ENCODE measurements around the gene CLDN2.

Gene CLDN2

DNA sequence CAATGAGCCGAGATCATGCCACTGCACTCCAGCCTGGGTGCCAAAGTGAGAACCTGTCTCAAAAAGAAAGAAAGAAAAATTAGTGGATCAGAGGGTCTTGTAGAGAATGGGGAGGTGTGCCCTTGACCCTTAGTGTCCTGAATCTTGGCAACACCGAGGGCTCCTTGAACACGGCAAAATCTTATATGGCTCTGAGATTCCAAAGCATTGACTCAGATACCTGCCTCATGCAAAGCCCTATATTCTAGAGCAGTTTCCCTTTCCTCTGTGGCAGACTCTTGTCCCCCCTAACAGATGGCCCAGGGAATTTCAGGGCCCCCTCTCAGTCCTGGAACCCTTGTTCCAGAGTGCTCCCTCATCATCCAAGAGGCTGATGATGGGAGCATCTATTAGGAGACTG lies 6.8 kb downstream of the CLDN2 start:
- no peak for DNase-seq

DNA sequence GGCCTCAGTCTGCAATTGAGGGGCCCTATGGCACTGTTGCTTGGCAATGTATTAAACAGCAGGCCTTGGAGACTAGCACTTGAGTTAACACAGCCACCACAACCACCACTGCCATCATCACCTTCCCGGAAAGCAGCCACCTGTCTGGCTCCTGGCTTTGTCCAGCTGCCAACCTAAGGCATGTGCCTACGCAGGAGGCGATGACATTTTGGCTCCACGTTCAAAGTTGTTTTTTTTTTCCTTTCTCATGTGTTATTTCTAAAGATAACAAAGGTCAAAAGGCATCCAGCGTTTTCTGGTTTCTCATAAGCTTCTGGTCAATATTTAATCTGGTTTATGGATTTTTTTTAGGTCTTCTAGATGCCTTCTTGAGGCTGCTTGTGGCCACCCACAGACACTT lies 7.5 kb downstream of the CLDN2 start:
- DNase-seq, result no peak

DNA sequence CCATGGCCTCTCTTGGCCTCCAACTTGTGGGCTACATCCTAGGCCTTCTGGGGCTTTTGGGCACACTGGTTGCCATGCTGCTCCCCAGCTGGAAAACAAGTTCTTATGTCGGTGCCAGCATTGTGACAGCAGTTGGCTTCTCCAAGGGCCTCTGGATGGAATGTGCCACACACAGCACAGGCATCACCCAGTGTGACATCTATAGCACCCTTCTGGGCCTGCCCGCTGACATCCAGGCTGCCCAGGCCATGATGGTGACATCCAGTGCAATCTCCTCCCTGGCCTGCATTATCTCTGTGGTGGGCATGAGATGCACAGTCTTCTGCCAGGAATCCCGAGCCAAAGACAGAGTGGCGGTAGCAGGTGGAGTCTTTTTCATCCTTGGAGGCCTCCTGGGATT lies 8.0 kb downstream of the CLDN2 start:
- DNase-seq, result no peak

GRCh38 chrX:106931831-106932491 lies 11.8 kb downstream of the CLDN2 start:
- no peak for DNase-seq

DNA sequence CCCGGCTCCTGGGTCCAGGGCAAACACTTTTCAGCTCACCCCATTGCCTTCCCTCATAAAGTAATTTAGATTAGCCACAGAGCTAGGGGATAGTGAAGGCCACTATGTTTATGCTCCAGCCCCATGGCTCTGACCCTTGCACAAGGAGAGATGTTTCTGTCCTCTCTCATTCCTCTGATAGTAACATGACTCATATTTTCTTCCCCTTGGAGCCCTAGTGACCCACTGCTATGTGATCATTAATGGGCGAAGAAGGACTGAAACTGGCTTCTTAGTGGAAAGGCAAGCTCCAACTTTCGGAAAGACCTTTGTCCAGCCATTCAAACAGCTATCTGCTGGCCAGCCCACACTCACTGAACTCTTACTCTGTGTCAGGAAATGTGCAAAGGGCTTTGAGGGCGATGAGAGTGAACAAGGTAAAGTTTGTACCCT lies 12.3 kb downstream of the CLDN2 start:
- DNase-seq, result no peak

GRCh38 chrX:106932960-106933537 lies 12.8 kb downstream of the CLDN2 start:
- DNase-seq, result no peak

DNA sequence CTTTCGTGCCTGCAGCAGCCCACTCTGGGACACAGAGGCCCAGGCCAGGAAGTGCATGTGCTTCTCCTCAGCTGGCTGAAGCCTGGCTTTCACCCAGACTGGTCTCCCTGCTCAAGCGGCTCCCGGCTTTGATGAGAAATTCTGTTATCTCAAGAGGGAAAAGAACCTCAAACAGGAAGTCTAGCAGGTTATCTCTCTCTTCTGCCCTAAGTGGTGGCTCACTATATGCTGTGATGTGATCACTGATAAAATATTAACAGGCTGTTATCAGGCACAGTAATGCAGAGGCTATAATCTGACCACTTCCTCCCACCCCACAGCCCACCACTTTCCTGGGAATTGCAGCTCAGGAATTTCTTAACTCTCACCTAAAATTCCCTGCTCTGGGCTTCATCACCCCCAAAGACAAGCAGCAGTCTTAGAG lies 13.3 kb downstream of the CLDN2 start:
- DNase-seq, result no peak

DNA sequence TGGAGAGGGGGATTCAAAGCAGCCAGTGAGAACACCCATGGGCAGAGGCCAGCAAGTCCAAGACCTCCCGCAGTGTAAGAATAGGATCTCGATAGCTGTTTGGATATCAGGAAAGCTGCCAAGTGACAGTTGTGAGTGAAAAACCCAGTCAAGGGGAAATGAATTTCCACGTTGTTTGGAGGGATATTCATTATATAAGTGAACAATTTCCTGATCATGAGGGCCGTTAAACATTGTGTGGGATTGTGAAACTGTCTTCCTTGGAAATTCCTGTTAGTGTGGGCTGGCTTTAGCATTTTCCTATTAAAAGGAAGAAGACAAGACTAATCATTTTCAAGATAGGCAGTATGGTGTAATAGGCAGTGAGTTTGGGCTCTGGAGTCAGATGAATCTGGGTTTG lies 15.0 kb downstream of the CLDN2 start:
- DNase-seq, result no peak

- DNase-seq, result no peak
These were observed 16.0 kb downstream of the CLDN2 start for GRCh38 chrX:106936246-106936645.

- DNase-seq, result no peak
These were observed 19.4 kb downstream of the CLDN2 start for GRCh38 chrX:106939566-106939965.

DNA sequence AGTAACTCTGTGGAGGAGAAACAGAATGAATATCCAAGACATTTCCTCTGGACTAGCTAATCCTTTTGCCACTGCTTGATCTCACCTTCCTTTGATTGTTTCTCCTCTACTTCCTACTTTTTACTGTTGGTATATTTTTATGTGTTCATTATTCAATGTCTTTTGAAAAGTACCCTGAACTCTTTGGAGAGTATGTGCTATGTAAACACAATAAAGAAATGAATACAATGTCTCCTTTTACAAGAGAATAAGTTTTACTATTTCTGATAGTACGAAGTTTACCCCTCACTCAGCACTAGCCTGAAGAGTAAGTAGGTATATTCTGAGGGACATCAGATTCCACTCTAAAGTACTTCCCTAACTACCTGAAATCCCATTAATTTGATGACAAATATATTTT lies 19.9 kb downstream of the CLDN2 start:
- DNase-seq, result no peak

- DNase-seq, result no peak
These were observed 26.3 kb downstream of the CLDN2 start for GRCh38 chrX:106946464-106946863.

GRCh38 chrX:106948641-106949040 lies 28.4 kb downstream of the CLDN2 start:
- DNase-seq, result no peak

- no peak for DNase-seq
These were observed 29.2 kb downstream of the CLDN2 start for GRCh38 chrX:106949366-106949765.

- DNase-seq, result no peak
These were observed 30.2 kb downstream of the CLDN2 start for GRCh38 chrX:106950381-106950780.

DNA sequence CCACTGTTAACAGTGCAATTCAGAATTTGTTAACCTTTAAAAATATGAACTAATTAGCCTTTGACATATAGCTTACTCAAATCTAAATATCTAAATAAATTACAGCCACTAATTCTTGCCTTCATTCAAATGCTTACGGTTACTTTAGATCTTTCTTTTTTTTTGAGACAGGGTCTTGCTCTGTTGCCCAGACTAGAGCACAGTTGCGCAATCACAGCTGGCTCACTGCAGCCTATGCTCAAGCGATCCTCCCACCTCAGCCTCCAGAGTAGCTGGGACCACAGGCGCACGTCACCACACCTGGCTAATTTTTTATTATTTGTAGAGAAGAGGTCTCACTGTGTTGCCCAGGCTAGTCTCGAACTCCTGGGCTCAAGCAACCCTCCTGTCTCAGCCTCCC lies 31.0 kb downstream of the CLDN2 start:
- no peak for DNase-seq

- DNase-seq, result no peak
These were observed 31.9 kb downstream of the CLDN2 start for GRCh38 chrX:106952089-106952488.

DNA sequence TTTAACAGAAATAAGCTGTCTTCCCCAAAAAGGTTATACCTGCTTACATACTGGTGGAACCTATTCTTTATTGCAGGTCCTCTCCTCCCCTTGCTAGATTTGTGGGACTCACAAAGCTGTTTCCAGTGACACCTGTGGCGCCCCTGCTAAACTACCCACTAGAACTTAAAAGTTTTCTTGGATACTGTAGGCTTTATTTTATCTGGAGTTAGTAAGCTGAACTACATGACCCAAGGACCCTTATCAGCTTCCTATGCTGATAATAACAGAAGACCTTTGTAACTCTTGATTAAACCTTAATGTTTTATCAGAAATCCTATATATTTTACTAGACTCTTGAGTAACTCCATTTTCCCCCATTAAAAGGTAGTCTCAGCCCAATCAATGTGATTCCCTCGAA lies 32.3 kb downstream of the CLDN2 start:
- no peak for DNase-seq

DNA sequence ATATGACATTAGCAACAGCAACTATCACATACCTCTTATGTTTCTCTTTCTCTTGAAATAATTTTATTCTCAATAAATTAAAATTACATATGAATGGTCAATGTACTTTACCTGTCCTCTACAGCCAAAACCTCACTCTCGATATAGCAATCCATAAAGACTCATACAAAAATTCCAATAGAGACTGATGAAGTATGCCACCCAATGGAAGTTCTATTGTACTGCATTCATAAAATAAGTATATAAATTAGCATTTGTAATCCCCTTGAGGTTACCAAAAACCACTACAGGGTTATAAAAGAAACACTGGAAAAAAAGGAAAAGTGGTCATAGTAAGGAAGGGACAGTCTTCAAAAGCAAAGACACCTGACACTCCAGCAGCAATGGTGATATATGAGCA lies 32.8 kb downstream of the CLDN2 start:
- DNase-seq, result no peak

DNA sequence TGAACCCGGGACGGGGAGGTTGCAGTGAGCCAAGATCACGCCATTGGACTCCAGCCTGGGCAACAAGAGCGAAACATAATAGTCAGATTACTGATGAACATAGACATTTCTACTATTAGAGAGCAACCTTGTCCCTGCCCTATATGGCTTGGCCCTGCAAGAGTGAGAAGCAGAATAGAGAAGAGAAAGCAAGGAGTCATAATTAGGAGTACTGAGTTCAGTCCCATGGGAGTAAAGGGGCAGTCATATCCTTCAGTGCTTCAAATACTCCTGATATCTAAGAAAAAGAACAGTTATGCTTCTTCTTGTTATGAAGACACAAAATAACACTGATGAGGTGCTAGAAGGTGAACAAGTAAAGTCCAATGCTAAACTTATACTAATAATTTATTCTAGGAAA lies 33.8 kb downstream of the CLDN2 start:
- no peak for DNase-seq

GRCh38 chrX:106955004-106955772 lies 35.0 kb downstream of the CLDN2 start:
- no peak for DNase-seq

DNA sequence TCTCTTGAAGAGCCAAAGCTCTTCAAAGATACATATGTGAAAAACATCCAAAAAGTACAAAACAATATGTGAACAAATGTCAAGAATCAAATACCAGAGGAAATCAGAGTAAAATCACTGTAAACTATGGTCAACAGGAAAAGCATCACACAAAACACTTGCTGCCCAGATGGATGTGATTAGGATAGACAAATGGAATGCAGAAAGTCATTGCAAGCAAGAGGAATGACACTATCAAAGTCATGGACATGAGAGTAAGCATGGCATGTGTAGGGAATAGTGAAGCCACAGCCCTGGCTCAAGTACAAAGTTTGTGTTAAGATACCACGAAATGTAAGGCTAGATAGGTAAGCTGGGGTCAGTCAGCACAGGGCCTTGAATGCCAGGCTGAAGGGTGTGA lies 37.7 kb downstream of the CLDN2 start:
- no peak for DNase-seq

GRCh38 chrX:106959901-106960300 lies 39.7 kb downstream of the CLDN2 start:
- DNase-seq, result no peak

- DNase-seq, result no peak
These were observed 42.9 kb downstream of the CLDN2 start for GRCh38 chrX:106963111-106963510.
